SK-N-SH (cell line): ENCODE results near the gene FTCD. TPM values are rescaled to one million over a fixed set of nuclear protein-coding genes. Genes with fewer than 3 reads are reported as not detected.

Experiments used
- CTCF ChIA-PET: fragments of 300-600, 350-600 bp; formaldehyde crosslinking; extraction: SDS; loops from one replicate; lab custom pipeline; 2021; lab: Yijun Ruan, JAX
- POLR2A ChIA-PET: fragments of 350-600 bp; sonication (Branson Sonifier 250); formaldehyde crosslinking; extraction: SDS; loops from one replicate; lab custom pipeline; 2020; ENCODE audit warnings: antibody characterized with exemption, inconsistent platforms; lab: Yijun Ruan, JAX
- DNase-seq: peaks from one replicate; pipeline ENCODE4 v3.0.0; 2012
- H2AFZ ChIP-seq: fragments of 200-600 bp; sonication (generic); 2 replicates; pipeline ENCODE4 v1.8.1; 2016; ENCODE audit warnings: antibody characterized with exemption, mild to moderate bottlenecking, low read depth
- H3F3A ChIP-seq: fragments of 200-600 bp; sonication (generic); replicated peaks from 2 replicates; pipeline ENCODE3; 2016; ENCODE audit warnings: antibody characterized with exemption, mild to moderate bottlenecking; ENCODE audit not compliant: insufficient read depth
- H3K27ac ChIP-seq, 2 experiments: fragments of 200-500 bp in 1 of 2; fragments of 200-600 bp in 1 of 2; sonication (Bioruptor generic) in 1 of 2; sonication (generic), shearing (Covaris generic) in 1 of 2; 2 replicates each; pipeline versions ENCODE4 v1.5.1 to v1.6.1; 2014 to 2016; ENCODE audit warnings: low read depth in 2 of 2, inconsistent platforms in 1 of 2, low read length in 1 of 2, mild to moderate bottlenecking in 1 of 2, mixed read lengths in 1 of 2
- H3K27me3 ChIP-seq: fragments of 200-600 bp; sonication (generic), shearing (Covaris generic); 2 replicates; pipeline ENCODE4 v1.6.1; 2016; ENCODE audit warnings: mixed run types; ENCODE audit not compliant: insufficient read depth
- H3K36me3 ChIP-seq, 2 experiments: fragments of 200-500 bp in 1 of 2; fragments of 200-600 bp in 1 of 2; sonication (Bioruptor generic) in 1 of 2; sonication (generic) in 1 of 2; replicated peaks in 1 of 2; 2 replicates each; pipeline versions ENCODE3 to v1.5.1; 2014 to 2016; ENCODE audit warnings: low read length in 1 of 2, mild to moderate bottlenecking in 1 of 2; ENCODE audit not compliant: insufficient read depth in 2 of 2, control insufficient read depth in 1 of 2
- H3K4me1 ChIP-seq, 2 experiments: fragments of 200-500 bp in 1 of 2; fragments of 200-600 bp in 1 of 2; sonication (Bioruptor generic) in 1 of 2; sonication (generic), shearing (Covaris generic) in 1 of 2; 2 replicates each; pipeline versions ENCODE4 v1.5.1 to v1.6.1; 2014 to 2016; ENCODE audit warnings: low read depth in 1 of 2, low read length in 1 of 2, mixed run types in 1 of 2; ENCODE audit not compliant: insufficient read depth in 2 of 2, control insufficient read depth in 1 of 2
- H3K4me2 ChIP-seq: fragments of 200-600 bp; sonication (generic), shearing (Covaris generic); 2 replicates; pipeline ENCODE4 v1.6.1; 2017; ENCODE audit warnings: mixed run types
- H3K4me3 ChIP-seq, 2 experiments: fragments of 200-500 bp in 1 of 2; fragments of 200-600 bp in 1 of 2; sonication (Bioruptor generic) in 1 of 2; sonication (generic), shearing (Covaris generic) in 1 of 2; 2 replicates each; pipeline versions ENCODE4 v1.5.1 to v1.8.1; 2014 to 2016; ENCODE audit warnings: low read depth in 2 of 2, inconsistent platforms in 1 of 2, low read length in 1 of 2, mild to moderate bottlenecking in 1 of 2, mixed read lengths in 1 of 2, moderate library complexity in 1 of 2
- H3K79me2 ChIP-seq: fragments of 200-600 bp; sonication (generic); 2 replicates; pipeline ENCODE4 v1.8.1; 2017; ENCODE audit warnings: mild to moderate bottlenecking; ENCODE audit not compliant: insufficient read depth
- H3K9ac ChIP-seq: fragments of 200-600 bp; sonication (generic); 2 replicates; pipeline ENCODE4 v1.6.1; 2017; ENCODE audit warnings: mixed run types
- H3K9me2 ChIP-seq: fragments of 200-600 bp; sonication (generic); 2 replicates; pipeline ENCODE4 v1.6.1; 2017; ENCODE audit warnings: mixed run types
- H3K9me3 ChIP-seq: fragments of 200-600 bp; sonication (generic); 2 replicates; pipeline ENCODE4 v1.6.1; 2017; ENCODE audit warnings: mixed run types, mild to moderate bottlenecking, moderate library complexity
- H4K20me1 ChIP-seq: fragments of 200-600 bp; sonication (generic); 2 replicates; pipeline ENCODE4 v1.6.1; 2017; ENCODE audit warnings: mild to moderate bottlenecking, mixed run types; ENCODE audit not compliant: insufficient read depth
- CHD2 ChIP-seq: fragments of 150-350 bp; IDR thresholded peaks from 2 replicates; pipeline ENCODE4 v1.6.1; 2018; ENCODE audit warnings: low read length; ENCODE audit not compliant: partially characterized antibody
- EP300 ChIP-seq, 2 experiments: IDR thresholded peaks; 2 replicates each; pipeline versions ENCODE4 v1.4.0 to v1.6.1; 2012; ENCODE audit warnings: borderline replicate concordance in 1 of 2, low read depth in 1 of 2, low read length in 1 of 2
- FOSL2 ChIP-seq: IDR thresholded peaks from 2 replicates; pipeline ENCODE4 v1.4.0; 2012; ENCODE audit warnings: low read depth, mild to moderate bottlenecking, moderate library complexity, borderline replicate concordance
- FOXJ3 ChIP-seq: sonication (generic); formaldehyde crosslinking; IDR thresholded peaks from 2 replicates; pipeline ENCODE4 v1.5.1; 2020; ENCODE audit warnings: mild to moderate bottlenecking, missing genetic modification reagents
- FOXM1 ChIP-seq: IDR thresholded peaks from 2 replicates; pipeline ENCODE4 v1.4.0; 2012; ENCODE audit warnings: low read depth, mild to moderate bottlenecking
- MXI1 ChIP-seq: IDR thresholded peaks from 2 replicates; pipeline ENCODE4 v1.6.1; 2012; ENCODE audit warnings: mild to moderate bottlenecking, low read depth, low read length, improper control_type of control experiment
- NFIC ChIP-seq: IDR thresholded peaks from 2 replicates; pipeline ENCODE4 v1.4.0; 2012; ENCODE audit warnings: borderline replicate concordance
- PBX3 ChIP-seq: IDR thresholded peaks from 2 replicates; pipeline ENCODE4; 2012
- RAD21 ChIP-seq: IDR thresholded peaks from 2 replicates; pipeline ENCODE4 v1.6.1; 2012; ENCODE audit warnings: mild to moderate bottlenecking, low read length
- RCOR1 ChIP-seq: fragments of 150-350 bp; IDR thresholded peaks from 2 replicates; pipeline ENCODE4 v1.6.1; 2017; ENCODE audit warnings: antibody characterized with exemption, low read length
- RFX5 ChIP-seq: IDR thresholded peaks from 2 replicates; pipeline ENCODE4 v1.6.1; 2012; ENCODE audit warnings: mild to moderate bottlenecking, improper control_type of control experiment, low read length
- TEAD4 ChIP-seq: IDR thresholded peaks from 2 replicates; pipeline ENCODE4 v1.4.0; 2012; ENCODE audit warnings: mild to moderate bottlenecking, borderline replicate concordance; ENCODE audit not compliant: insufficient read depth
- ZBTB33 ChIP-seq: IDR thresholded peaks from 2 replicates; pipeline ENCODE4 v1.4.0; 2012; ENCODE audit warnings: low read depth, borderline replicate concordance
- WGBS: methylation state at CpG from one replicate; pipeline ENCODE4 v1.1.6; 2017; ENCODE audit warnings: low lambda C conversion rate; 5-methylcytosine and 5-hydroxymethylcytosine counted together
- polyA plus RNA-seq, 3 experiments: library from polyadenylated mRNA; depleted of rRNA; stranded (reverse); fragments of >200 nt; gene quantifications; 2 replicates each; pipeline ENCODE4 v1.2.3, GENCODE V29; 2012
- TF ChIP-seq, protein P1 (sequence below): fragments of 200-600 bp; sonication (generic); IDR thresholded peaks from 2 replicates; pipeline ENCODE4 v1.6.1; 2017; ENCODE audit warnings: antibody characterized with exemption, mild to moderate bottlenecking, moderate library complexity
- TF ChIP-seq, protein P2 (sequence below): IDR thresholded peaks from 2 replicates; pipeline ENCODE4 v1.6.1; 2012; ENCODE audit warnings: mild to moderate bottlenecking, low read depth, low read length, moderate library complexity

The FTCD gene
- polyA plus RNA-seq, 1 of the 3 experiments (the other 2 are of a cell fraction), result 0.33 TPM

DNA sequence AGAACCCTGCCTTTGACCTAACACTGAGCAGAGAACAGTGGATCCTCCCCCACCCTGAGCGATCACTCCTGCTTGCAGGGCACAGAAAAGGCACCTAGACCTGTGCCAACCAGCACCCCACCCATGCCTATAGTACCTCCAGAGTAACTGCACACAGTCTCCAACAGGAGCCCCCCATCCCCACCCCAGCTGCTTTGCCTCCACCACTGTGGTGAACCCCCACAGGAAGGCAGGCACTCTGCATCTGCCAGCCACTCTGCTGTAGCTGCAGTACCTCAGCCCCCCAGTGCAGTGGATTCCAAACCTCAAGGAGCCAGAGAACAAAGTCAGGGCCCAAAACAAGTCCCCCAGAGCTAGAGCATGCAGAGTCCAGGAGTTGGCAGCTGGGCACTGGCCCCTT lies 18.2 kb upstream of the FTCD start:
- POLR2A ChIA-PET, result no interaction called here
- no peak for DNase-seq

More for the DNA sequence above, 18.2 kb upstream of the FTCD start:
- H3K36me3 ChIP-seq, result no peaks in the 10 kb centered on the region
- no peaks in the 10 kb centered on the region for H3K9me2 ChIP-seq
- H3K27ac ChIP-seq, result no peak overlapping the region
- no peaks in the 10 kb centered on the region for H3K4me1 ChIP-seq
- H3K9me3 ChIP-seq, result no peaks in the 10 kb centered on the region
- 60% methylated on average over 1 of the region's 1 CpG for WGBS
- H3K27me3 ChIP-seq, result no peaks in the 10 kb centered on the region
- no peak overlapping the region for H3K9ac ChIP-seq
- TF ChIP-seq FOSL2 (no peak), PBX3 (no peak), RCOR1 (no peak), CHD2 (no peak), RFX5 (no peak), FOXJ3 (CRISPR knock-in tag) (no peak), MXI1 (no peak), EP300 (IDR thresholded peaks at IDR 0.05; ENCODE audit: borderline replicate concordance in 1 of 2, low read depth in 1 of 2, low read length in 1 of 2) (no peak), NFIC (no peak), TEAD4 (no peak), FOXM1 (no peak), RAD21 (no peak), ZBTB33 (no peak)
- TF ChIP-seq, protein P1, sequence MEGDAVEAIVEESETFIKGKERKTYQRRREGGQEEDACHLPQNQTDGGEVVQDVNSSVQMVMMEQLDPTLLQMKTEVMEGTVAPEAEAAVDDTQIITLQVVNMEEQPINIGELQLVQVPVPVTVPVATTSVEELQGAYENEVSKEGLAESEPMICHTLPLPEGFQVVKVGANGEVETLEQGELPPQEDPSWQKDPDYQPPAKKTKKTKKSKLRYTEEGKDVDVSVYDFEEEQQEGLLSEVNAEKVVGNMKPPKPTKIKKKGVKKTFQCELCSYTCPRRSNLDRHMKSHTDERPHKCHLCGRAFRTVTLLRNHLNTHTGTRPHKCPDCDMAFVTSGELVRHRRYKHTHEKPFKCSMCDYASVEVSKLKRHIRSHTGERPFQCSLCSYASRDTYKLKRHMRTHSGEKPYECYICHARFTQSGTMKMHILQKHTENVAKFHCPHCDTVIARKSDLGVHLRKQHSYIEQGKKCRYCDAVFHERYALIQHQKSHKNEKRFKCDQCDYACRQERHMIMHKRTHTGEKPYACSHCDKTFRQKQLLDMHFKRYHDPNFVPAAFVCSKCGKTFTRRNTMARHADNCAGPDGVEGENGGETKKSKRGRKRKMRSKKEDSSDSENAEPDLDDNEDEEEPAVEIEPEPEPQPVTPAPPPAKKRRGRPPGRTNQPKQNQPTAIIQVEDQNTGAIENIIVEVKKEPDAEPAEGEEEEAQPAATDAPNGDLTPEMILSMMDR, result no peak
- TF ChIP-seq, protein P2, sequence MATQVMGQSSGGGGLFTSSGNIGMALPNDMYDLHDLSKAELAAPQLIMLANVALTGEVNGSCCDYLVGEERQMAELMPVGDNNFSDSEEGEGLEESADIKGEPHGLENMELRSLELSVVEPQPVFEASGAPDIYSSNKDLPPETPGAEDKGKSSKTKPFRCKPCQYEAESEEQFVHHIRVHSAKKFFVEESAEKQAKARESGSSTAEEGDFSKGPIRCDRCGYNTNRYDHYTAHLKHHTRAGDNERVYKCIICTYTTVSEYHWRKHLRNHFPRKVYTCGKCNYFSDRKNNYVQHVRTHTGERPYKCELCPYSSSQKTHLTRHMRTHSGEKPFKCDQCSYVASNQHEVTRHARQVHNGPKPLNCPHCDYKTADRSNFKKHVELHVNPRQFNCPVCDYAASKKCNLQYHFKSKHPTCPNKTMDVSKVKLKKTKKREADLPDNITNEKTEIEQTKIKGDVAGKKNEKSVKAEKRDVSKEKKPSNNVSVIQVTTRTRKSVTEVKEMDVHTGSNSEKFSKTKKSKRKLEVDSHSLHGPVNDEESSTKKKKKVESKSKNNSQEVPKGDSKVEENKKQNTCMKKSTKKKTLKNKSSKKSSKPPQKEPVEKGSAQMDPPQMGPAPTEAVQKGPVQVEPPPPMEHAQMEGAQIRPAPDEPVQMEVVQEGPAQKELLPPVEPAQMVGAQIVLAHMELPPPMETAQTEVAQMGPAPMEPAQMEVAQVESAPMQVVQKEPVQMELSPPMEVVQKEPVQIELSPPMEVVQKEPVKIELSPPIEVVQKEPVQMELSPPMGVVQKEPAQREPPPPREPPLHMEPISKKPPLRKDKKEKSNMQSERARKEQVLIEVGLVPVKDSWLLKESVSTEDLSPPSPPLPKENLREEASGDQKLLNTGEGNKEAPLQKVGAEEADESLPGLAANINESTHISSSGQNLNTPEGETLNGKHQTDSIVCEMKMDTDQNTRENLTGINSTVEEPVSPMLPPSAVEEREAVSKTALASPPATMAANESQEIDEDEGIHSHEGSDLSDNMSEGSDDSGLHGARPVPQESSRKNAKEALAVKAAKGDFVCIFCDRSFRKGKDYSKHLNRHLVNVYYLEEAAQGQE, result no peak
- CTCF ChIA-PET, result interaction anchor here (1.0 to 1.1 kb wide), 2 partner anchors 20 to 30 kb away, joined by 3 to 4 read pairs; no protein-coding TSS in a partner anchor
- no peak overlapping the region for H2AFZ ChIP-seq
- H3K79me2 ChIP-seq, result no peaks in the 10 kb centered on the region
- no peak overlapping the region for H3K4me3 ChIP-seq
- peaks cover 4% of the 10 kb centered on the region for H3F3A ChIP-seq
- no peak overlapping the region for H3K4me2 ChIP-seq
- no peaks in the 10 kb centered on the region for H4K20me1 ChIP-seq
